ENCODE measurements around the gene CLCN6. TPM values are rescaled to one million over a fixed set of nuclear protein-coding genes. Genes with fewer than 3 reads are reported as not detected.

CLCN6 gene
- total RNA-seq, 1 donor: 18.6 TPM

DNA sequence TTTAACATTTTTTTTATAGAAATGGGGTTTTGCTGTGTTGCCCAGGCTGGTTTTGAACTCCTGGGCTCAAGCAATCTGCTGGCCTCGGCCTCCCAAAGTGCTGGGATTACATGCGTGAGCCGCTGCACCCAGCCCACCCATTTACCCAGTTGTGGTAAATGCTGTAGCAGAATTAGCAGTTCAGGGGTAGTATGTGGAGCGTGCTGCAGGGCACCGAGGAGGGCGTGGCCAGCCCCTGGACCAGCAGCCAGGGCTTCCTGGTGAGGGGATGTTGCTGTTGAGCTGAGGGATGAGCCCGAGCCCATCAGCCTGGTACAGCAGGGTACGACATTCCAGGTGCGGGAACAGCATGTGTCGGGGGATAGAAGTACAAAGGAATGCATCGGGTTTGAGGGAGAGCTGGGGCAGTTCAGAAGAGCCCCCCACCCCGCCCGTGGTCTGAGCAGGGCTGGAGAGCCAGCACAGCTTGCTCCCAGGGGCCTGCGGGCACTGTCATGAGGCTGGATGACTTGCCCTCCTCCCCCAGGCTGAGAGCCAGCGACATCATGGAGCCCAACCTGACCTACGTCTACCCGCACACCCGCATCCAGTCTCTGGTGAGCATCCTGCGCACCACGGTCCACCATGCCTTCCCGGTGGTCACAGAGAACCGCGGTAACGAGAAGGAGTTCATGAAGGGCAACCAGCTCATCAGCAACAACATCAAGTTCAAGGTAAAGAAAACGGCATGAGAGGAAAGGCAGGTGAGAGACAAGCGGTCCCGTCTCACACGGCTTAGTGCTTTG lies 29.6 kb downstream of the CLCN6 start:
- no peak overlapping the region for H3K4me3 ChIP-seq (ENCODE audit: low read depth, low read length)
- TF ChIP-seq, protein P1, sequence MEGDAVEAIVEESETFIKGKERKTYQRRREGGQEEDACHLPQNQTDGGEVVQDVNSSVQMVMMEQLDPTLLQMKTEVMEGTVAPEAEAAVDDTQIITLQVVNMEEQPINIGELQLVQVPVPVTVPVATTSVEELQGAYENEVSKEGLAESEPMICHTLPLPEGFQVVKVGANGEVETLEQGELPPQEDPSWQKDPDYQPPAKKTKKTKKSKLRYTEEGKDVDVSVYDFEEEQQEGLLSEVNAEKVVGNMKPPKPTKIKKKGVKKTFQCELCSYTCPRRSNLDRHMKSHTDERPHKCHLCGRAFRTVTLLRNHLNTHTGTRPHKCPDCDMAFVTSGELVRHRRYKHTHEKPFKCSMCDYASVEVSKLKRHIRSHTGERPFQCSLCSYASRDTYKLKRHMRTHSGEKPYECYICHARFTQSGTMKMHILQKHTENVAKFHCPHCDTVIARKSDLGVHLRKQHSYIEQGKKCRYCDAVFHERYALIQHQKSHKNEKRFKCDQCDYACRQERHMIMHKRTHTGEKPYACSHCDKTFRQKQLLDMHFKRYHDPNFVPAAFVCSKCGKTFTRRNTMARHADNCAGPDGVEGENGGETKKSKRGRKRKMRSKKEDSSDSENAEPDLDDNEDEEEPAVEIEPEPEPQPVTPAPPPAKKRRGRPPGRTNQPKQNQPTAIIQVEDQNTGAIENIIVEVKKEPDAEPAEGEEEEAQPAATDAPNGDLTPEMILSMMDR (IDR thresholded peaks at IDR 0.05; ENCODE audit: insufficient read depth, low read depth, low read length): no peak
- DNase-seq (ENCODE audit: low read depth): no peak

DNA sequence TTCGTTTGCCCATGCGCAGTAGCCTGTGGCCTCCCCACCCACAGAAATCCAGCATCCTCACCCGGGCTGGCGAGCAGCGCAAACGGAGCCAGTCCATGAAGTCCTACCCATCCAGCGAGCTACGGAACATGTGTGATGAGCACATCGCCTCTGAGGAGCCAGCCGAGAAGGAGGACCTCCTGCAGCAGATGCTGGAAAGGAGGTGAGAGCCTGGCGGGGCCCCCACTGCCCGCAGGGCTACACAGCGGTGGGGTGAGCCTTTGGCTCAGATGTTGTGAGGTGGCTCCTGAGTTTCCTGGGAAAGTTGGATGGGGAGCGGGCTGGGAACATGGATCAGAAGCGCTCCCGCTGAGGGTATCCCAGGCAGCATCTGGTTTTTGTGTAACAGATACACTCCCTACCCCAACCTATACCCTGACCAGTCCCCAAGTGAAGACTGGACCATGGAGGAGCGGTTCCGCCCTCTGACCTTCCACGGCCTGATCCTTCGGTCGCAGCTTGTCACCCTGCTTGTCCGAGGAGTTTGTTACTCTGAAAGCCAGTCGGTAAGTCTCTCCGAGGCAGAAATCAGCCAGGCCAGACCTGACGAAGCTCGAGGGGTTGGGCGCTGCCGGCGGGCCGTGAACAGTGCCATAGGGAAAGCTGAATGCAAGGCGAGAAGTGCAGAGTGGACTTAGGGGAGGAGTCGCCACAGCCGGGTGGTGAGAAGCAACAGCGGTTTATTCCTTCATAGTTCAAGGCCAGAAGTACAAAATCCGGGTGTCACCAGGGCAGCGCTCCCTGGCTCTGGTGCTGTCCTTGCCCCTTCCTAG lies 31.2 kb downstream of the CLCN6 start:
- no peak overlapping the region for H3K4me3 ChIP-seq (ENCODE audit: low read depth, low read length)
- TF ChIP-seq, protein P1 (IDR thresholded peaks at IDR 0.05; ENCODE audit: insufficient read depth, low read depth, low read length): no peak
- DNase-seq (ENCODE audit: low read depth): no peak

GRCh38 chr1:11837767-11838348 lies 31.9 kb downstream of the CLCN6 start:
- TF ChIP-seq, protein P1 (IDR thresholded peaks at IDR 0.05; ENCODE audit: insufficient read depth, low read depth, low read length): no peak
- no peak overlapping the region for H3K4me3 ChIP-seq (ENCODE audit: low read depth, low read length)
- DNase-seq (ENCODE audit: low read depth): no peak

DNA sequence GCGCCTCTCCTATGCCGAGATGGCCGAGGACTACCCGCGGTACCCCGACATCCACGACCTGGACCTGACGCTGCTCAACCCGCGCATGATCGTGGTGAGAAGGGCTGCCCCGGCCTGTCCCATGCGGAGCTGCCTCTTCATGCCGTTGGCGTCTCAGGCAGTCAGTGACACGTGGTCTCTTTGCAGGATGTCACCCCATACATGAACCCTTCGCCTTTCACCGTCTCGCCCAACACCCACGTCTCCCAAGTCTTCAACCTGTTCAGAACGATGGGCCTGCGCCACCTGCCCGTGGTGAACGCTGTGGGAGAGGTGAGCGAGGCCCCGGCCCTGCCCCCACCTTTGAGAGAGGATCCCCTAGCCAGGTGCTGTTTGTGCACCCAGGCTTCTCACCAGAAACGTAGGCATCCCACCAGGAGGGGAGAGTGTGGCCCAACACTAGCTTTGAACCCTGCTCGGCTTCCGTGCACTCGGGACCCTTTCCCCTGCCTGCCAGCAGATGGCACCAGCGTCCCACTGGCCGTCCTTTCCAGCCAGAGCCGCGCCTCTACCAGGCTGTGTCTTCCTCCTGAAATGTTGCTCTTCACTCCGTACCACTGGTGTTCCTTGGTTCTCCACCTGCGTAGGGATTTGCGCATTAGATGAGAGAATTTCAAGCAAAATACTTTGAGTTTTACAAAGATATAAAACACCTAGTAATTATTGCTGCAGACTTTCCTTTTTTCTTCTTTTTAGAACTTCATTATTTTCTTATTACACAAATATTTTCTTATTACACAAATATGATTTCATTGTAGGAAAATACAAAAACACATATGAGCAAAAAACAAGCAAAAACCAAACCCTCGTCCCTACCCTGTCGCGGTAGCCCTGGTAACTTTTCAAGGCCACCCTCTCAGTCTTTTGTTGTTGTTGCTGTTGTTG lies 32.6 kb downstream of the CLCN6 start:
- TF ChIP-seq, protein P1 (IDR thresholded peaks at IDR 0.05; ENCODE audit: insufficient read depth, low read depth, low read length): peak; percentile 99
- no peak overlapping the region for H3K4me3 ChIP-seq (ENCODE audit: low read depth, low read length)
- peak; percentile 56 for DNase-seq (ENCODE audit: low read depth)

DNA sequence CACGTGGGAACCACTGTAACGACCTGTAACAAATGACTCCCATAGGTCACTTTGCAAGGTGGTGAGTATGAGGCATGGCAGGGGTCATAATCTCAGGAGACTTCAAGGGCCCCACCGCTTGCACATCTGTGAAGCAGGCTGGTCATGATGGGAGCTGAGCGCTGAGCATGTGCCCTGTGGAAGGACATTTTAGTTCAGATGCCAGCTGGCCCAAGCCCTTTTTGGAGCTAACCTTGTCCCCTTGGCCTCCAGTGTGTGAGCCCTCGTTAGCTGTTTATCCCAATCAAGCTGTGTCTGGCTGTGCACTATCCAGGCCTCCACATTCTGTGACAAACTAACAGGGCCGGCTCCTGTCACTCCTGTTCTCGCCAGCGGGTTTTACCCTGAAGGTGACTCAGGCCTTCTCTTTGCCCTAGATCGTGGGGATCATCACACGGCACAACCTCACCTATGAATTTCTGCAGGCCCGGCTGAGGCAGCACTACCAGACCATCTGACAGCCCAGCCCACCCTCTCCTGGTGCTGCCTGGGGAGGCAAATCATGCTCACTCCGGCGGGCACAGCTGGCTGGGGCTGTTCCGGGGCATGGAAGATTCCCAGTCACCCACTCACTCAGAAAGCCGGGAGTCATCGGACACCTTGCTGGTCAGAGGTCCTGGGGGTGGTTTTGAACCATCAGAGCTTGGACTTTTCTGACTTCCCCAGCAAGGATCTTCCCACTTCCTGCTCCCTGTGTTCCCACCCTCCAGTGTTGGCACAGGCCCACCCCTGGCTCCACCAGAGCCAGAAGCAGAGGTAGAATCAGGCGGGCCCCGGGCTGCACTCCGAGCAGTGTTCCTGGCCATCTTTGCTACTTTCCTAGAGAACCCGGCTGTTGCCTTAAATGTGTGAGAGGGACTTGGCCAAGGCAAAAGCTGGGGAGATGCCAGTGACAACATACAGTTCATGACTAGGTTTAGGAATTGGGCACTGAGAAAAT lies 34.0 kb downstream of the CLCN6 start:
- DNase-seq (ENCODE audit: low read depth): no peak
- H3K4me3 ChIP-seq (ENCODE audit: low read depth, low read length): no peak overlapping the region
- TF ChIP-seq, protein P1 (IDR thresholded peaks at IDR 0.05; ENCODE audit: insufficient read depth, low read depth, low read length): no peak

Measured in fibroblast of villous mesenchyme (primary cell).